Measurements from ENCODE around the gene ERMN.
"Not testable (repeated sequence)": the region's sequence is repeated elsewhere in the genome, so short reads cannot be mapped to it uniquely, and the experiment has no call there.

Gene ERMN, protein sequence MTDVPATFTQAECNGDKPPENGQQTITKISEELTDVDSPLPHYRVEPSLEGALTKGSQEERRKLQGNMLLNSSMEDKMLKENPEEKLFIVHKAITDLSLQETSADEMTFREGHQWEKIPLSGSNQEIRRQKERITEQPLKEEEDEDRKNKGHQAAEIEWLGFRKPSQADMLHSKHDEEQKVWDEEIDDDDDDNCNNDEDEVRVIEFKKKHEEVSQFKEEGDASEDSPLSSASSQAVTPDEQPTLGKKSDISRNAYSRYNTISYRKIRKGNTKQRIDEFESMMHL

DNA sequence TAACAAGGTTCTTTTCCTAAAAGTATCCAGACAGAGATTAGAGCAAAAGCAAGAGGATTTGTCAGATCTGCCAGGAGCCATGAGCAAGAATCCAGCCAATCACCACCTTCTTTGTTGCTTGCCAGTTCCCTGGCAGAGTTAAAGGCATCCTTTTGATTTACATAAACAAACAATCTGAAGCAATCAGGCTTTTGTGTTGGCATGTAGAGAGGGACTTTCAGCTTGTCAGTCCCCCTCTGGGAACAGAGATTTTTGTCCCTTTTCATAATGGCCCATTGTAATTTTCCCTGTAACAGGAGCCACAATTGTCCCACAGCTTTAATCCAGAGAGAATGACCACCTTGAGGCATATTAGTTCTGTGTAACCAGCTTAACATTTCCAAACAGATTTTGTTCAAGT is at the start of gene ERMN:
Gene ERMN, minus strand, starts transcription at position 39 of the 400 bp plus-strand sequence. CDS start 182 bp downstream, outside the sequence.
- peak; percentile 32 for DNase-seq

GRCh38 chr2:157375384-157375783 is 49.8 kb upstream of the ERMN start:
- DNase-seq = no peak

DNA sequence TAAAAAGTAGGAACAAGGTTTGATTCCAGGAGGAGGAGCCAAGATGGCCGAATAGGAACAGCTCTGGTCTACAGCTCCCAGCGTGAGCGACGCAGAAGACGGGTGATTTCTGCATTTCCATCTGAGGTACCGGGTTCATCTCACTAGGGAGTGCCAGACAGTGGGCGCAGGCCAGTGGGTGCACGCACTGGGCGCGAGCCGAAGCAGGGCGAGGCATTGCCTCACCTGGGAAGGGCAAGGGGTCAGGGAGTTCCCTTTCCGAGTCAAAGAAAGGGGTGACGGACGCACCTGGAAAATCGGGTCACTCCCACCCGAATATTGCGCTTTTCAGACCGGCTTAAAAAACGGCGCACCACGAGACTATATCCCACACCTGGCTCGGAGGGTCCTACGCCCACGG is 42.9 kb upstream of the ERMN start:
- not testable (repeated sequence) for DNase-seq

DNA sequence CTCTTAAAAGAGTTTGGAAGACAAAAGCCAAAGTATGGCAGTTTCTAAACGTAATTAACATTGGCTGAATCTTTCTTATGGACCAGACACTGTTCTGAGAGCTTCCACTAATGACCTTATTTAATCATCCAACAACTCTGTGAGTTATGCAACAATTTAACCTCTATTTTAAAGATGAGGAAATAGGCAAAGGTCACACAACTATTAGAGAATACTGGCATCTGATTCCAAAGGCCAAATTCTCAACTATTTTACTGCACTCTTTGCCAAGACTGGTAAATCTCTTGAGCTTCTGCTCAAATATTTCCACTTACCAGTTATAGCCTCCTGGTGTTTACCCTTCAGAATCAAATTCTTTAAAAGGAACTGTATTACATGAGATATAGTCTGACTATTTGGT is 42.1 kb upstream of the ERMN start:
- DNase-seq = no peak

GRCh38 chr2:157364257-157364974 is 38.8 kb upstream of the ERMN start:
- no peak for DNase-seq

- no peak for DNase-seq
Observed at GRCh38 chr2:157363612-157364101, 38.0 kb upstream of the ERMN start.

- DNase-seq = no peak
Observed at GRCh38 chr2:157362627-157363026, 37.0 kb upstream of the ERMN start.

GRCh38 chr2:157361526-157361925 is 35.9 kb upstream of the ERMN start:
- no peak for DNase-seq

- no peak for DNase-seq
Observed at GRCh38 chr2:157359628-157360027, 34.0 kb upstream of the ERMN start.

DNA sequence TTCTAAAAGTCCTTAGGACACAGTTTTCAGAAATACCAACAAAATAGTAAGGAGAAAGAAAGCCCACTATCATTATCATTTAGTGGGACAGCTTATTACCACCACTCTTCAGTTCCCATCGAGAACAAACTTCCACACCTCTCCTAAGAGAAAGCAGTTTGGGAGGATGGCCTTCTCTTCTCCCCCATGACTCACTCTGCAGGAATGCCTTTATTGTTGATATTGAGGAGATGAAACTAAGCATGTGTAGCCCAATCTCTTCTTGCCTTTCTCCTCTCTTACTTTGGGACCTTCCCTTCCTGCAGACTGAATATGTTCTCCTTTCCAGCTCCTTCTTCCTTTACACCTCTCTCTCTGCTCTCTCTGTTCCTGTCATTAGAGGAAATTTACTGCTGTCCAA is 30.0 kb upstream of the ERMN start:
- no peak for DNase-seq

- no peak for DNase-seq
Observed at GRCh38 chr2:157349949-157350515, 24.4 kb upstream of the ERMN start.

DNA sequence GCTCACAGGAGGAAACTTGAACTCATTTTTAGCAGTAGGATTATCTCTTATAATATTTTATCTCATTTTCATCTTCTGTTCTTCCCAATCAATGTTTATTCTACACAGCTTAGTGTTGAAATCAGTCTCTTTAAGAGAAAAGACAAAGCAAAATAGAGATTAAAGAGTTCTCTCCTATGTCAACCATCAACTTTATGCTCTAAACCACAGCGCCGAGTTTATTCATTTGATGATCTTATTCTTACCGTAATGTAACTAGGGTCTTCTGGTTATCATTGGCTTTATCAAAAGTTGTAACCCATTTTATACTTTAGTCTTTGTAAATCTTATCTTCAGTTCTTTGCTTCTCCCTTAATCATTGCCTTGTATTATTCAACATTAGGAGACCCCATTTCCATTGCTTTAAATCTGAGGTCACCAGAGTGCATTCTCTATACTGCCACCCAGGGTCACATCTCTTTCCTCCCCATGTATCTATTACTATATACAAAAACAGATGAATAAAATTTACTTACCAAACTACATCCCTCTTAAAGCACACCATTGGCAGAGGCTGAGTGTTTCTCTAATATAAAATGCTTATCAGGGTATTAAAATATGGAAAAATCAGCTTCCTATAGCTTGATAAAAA is 22.8 kb upstream of the ERMN start:
- DNase-seq = no peak

- DNase-seq = no peak
Observed at GRCh38 chr2:157345647-157346389, 20.2 kb upstream of the ERMN start.

DNA sequence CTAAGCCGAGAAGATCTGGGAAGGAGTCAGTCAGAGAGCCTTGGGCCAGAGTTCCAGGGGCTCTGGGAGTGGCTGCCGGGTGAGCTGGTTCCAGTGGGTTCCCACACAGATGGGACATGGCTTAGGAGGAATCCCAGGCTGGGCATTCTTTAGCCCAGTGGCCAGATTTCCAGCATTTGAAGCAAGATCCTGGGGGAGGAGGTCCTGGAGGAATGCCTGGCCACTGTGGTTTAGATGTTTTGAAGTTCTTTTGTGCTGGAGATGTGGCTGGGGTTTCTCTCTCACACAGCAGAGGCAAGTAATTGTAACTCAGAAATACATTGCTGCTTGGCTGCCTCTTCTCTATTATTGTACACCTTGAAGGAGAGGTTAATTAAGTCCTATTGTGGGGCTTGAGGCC is 15.8 kb upstream of the ERMN start:
- DNase-seq = not testable (repeated sequence)

- no peak for DNase-seq
Observed at GRCh38 chr2:157339965-157340655, 14.5 kb upstream of the ERMN start.

DNA sequence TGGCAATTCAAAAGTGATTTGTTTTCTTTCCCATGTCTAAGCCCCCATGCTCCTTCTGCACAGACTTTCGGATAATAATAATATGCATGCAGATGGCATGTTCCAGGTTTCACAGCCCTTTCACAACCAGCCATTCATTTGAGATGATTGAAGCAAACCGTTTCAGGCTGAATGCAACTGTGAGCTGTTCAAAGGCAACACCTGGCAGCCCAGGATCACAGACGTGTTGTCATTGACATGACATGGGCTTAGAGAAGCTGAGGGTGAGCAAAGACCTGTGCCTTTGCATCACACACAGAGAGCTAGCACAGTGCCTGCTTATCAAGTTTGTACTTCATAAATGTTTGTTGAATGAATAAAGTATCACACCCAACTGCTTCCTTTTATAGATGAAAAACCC is 12.4 kb upstream of the ERMN start:
- DNase-seq = no peak

- peak; percentile 5 for DNase-seq
Observed at GRCh38 chr2:157336137-157337010, 10.8 kb upstream of the ERMN start.

- no peak for DNase-seq
Observed at GRCh38 chr2:157334797-157335196, 9.2 kb upstream of the ERMN start.

DNA sequence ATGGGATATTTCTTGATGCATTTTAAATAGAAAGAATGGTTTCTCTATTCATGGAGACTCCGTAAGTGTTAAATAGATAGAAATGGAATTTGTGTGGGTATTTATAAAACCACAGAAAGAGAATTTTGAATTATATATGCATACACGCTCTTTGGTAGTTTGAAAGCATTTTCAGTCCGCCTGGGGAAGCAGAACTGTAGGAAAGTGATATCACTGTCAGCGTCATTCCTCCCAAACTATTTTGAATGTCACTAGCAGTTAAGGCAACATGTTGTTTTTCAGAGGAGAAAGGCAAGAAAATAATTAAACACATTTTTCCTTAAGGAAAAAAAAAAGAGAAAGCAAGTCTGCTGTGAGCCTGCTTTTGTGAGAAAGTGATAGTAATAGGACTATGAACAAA is 8.7 kb upstream of the ERMN start:
- no peak for DNase-seq

- no peak for DNase-seq
Observed at GRCh38 chr2:157333304-157334047, 7.9 kb upstream of the ERMN start.
